HepG2 (cell line): ENCODE data around the gene STRN3. TPM values are rescaled to one million over a fixed set of nuclear protein-coding genes. Genes with fewer than 3 reads are reported as not detected.

Experiments used
- ATF1 ChIP-seq: IDR thresholded peaks from 2 replicates; pipeline ENCODE4 v1.6.1; 2016; ENCODE audit warnings: mild to moderate bottlenecking, control low read depth
- BCL3 ChIP-seq: sonication (generic); formaldehyde crosslinking; IDR thresholded peaks from 2 replicates; pipeline ENCODE4 v1.5.1; 2020; ENCODE audit warnings: mild to moderate bottlenecking, missing genetic modification reagents, moderate library complexity
- FOXK2 ChIP-seq: fragments of 450-650 bp; IDR thresholded peaks from 2 replicates; pipeline ENCODE4 v1.6.1; 2016
- HNRNPH1 ChIP-seq: fragments of 200-400 bp; formaldehyde crosslinking; optimal IDR thresholded peaks from 2 replicates; pipeline ENCODE3; 2017; ENCODE audit warnings: mild to moderate bottlenecking, low read depth, low read length
- JDP2 ChIP-seq: sonication (generic); formaldehyde crosslinking; IDR thresholded peaks from 2 replicates; pipeline ENCODE4 v1.8.1; 2022; ENCODE audit warnings: missing genetic modification reagents, borderline replicate concordance
- KLF12 ChIP-seq: sonication (generic); formaldehyde crosslinking; IDR thresholded peaks from 2 replicates; pipeline ENCODE4 v1.4.0; 2020; ENCODE audit warnings: missing genetic modification reagents, borderline replicate concordance
- MBD4 ChIP-seq: IDR thresholded peaks from 2 replicates; pipeline ENCODE4 v1.6.1; 2012; ENCODE audit warnings: low read length, inconsistent platforms, borderline replicate concordance
- MIER3 ChIP-seq: IDR thresholded peaks from 2 replicates; pipeline ENCODE4 v1.6.1; 2016; ENCODE audit warnings: missing compliant biosample characterization, borderline replicate concordance
- PATZ1 ChIP-seq: sonication (generic); formaldehyde crosslinking; IDR thresholded peaks from 2 replicates; pipeline ENCODE4 v1.4.0; 2020; ENCODE audit warnings: missing genetic modification reagents
- REL ChIP-seq: sonication (generic); formaldehyde crosslinking; conservative IDR thresholded peaks from 2 replicates; pipeline ENCODE4 v1.8.0; 2022; ENCODE audit warnings: mild to moderate bottlenecking, missing genetic modification reagents, moderate library complexity
- RNF2 ChIP-seq: fragments of 450-650 bp; conservative IDR thresholded peaks from 2 replicates; pipeline ENCODE4 v1.6.1; 2016; ENCODE audit warnings: low read depth
- SIN3B ChIP-seq: fragments of 150-350 bp; IDR thresholded peaks from 2 replicates; pipeline ENCODE4 v1.6.1; 2014; ENCODE audit warnings: low read length
- SNRNP70 ChIP-seq: fragments of 200-400 bp; formaldehyde crosslinking; IDR thresholded peaks from 2 replicates; pipeline ENCODE4 v1.6.1; 2017; ENCODE audit warnings: mild to moderate bottlenecking, low read depth, low read length, moderate library complexity
- SOX5 ChIP-seq: IDR thresholded peaks from 2 replicates; pipeline ENCODE4 v1.6.1; 2016; ENCODE audit warnings: borderline replicate concordance
- SPEN ChIP-seq: sonication (generic); formaldehyde crosslinking; IDR thresholded peaks from 2 replicates; pipeline ENCODE4 v1.5.1; 2020; ENCODE audit warnings: low read depth, mild to moderate bottlenecking, missing genetic modification reagents
- TEAD3 ChIP-seq: optimal IDR thresholded peaks from 2 replicates; pipeline ENCODE3; 2016; ENCODE audit warnings: borderline replicate concordance
- ZNF34 ChIP-seq: sonication (generic); formaldehyde crosslinking; IDR thresholded peaks from 2 replicates; pipeline ENCODE4 v1.4.0; 2020; ENCODE audit warnings: mild to moderate bottlenecking, missing genetic modification reagents, borderline replicate concordance
- ZNF407 ChIP-seq: sonication (generic); formaldehyde crosslinking; IDR thresholded peaks from one replicate; pipeline ENCODE4 v1.5.1; 2020; ENCODE audit warnings: mild to moderate bottlenecking, missing genetic modification reagents; ENCODE audit errors: not compliant biosample characterization
- ZNF709 ChIP-seq: sonication (generic); formaldehyde crosslinking; IDR thresholded peaks from 2 replicates; pipeline ENCODE4 v1.5.0; 2020; ENCODE audit warnings: mild to moderate bottlenecking, missing genetic modification reagents
- polyA plus RNA-seq, 8 experiments: library from polyadenylated mRNA; depleted of rRNA in 3 of 8; stranded (reverse) in 7 of 8; unstranded in 1 of 8; fragments of >200 nt; fragmentation: Illumina TruSeq in 4 of 8; extraction: Trizol in 4 of 8; gene quantifications; 2 replicates each; pipeline versions ENCODE4 v1.2.1 to v1.2.3, GENCODE V29; 2011 to 2016; ENCODE audit warnings: low read depth in 4 of 8, missing spikeins in 1 of 8, mixed read lengths in 1 of 8; ENCODE audit not compliant: insufficient read depth in 1 of 8
- total RNA-seq, 5 experiments: library from RNA; depleted of rRNA; stranded (reverse); fragments of >200 nt; fragmentation: Illumina TruSeq; extraction: Trizol; gene quantifications; 2 replicates each; pipeline ENCODE4 v1.2.3, GENCODE V29; 2016; ENCODE audit warnings: low read depth in 1 of 5

The STRN3 gene
- total and polyA plus RNA-seq, 2 of the 13 experiments (the other 11 are each of a cell fraction or from before 2014, with no cell fraction given): 49.4 to 123 TPM

GRCh38 chr14:31026450-31027235, 464 bp upstream of the STRN3 start (continued):
- TF ChIP-seq ZNF407 (CRISPR knock-in tag) (peak; percentile 86), KLF12 (CRISPR knock-in tag) (peak; percentile 12; the same call in 1 of the 2 replicates), HNRNPH1 (peak; percentile 83), MIER3 (peak; percentile 79; the same call in 1 of the 2 replicates), MBD4 (no peak), ZNF709 (peak; percentile 88), JDP2 (CRISPR knock-in tag) (no peak), SNRNP70 (no peak), ATF1 (CRISPR knock-in tag) (no peak), PATZ1 (CRISPR knock-in tag) (peak; percentile 98), SOX5 (CRISPR knock-in tag) (peak; percentile 37; the same call in 1 of the 2 replicates), SIN3B (no peak; the same call in 1 of the 2 replicates), TEAD3 (CRISPR knock-in tag) (peak; percentile 80), RNF2 (0 out of 2 replicates have a peak, but pooled peaks have one; percentile 23), ZNF34 (no peak; the same call in none of the 2 replicates), BCL3 (CRISPR knock-in tag) (peak; percentile 84), FOXK2 (no peak), SPEN (CRISPR knock-in tag) (peak; percentile 23; the same call in 1 of the 2 replicates), REL (CRISPR knock-in tag) (no peak)
